H4 (cell line): Measurements from ENCODE around the gene PRPF6. TPM values are rescaled to one million over a fixed set of nuclear protein-coding genes. Genes with fewer than 3 reads are reported as not detected.

ENCODE experiments used
- DNase-seq: peaks from one replicate; pipeline ENCODE4 v3.0.0-alpha.2; 2015; ENCODE audit warnings: low spot score
- total RNA-seq: library from RNA; depleted of rRNA; stranded (reverse); fragments of >200 nt; shearing (Covaris generic); gene quantifications from 2 replicates; pipeline ENCODE4 v1.2.3, GENCODE V29; 2014

PRPF6 gene
- total RNA-seq, 1 experiment from 2014 or later = 36.5 TPM

DNA sequence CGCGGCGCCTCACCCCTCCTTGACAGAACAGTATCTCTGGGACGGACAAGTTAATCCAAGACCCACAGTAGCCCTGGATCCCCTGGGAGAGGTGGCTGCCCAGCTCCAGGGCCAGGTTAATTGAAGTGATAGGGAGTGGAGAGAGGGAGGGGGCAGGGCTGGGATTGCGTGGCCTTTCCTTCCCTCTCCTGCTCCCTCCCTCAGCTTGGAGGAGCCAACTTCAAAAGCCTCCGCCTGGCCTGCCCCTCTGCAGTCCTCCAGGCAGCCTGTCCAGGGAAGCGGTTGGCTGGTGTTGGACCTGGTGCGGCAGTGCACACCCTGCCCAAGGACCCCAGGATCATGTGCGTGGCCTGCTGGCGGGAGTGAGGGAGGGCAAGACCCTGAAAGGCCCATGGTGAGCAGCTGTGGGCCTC, 55.0 kb downstream of the PRPF6 start, which contains the start of gene C20orf204:
Gene C20orf204, plus strand, starts transcription at position 250 of the 413 bp plus-strand sequence. Its CDS starts 142 bp downstream, at position 392.
- DNase-seq = no peak

DNA sequence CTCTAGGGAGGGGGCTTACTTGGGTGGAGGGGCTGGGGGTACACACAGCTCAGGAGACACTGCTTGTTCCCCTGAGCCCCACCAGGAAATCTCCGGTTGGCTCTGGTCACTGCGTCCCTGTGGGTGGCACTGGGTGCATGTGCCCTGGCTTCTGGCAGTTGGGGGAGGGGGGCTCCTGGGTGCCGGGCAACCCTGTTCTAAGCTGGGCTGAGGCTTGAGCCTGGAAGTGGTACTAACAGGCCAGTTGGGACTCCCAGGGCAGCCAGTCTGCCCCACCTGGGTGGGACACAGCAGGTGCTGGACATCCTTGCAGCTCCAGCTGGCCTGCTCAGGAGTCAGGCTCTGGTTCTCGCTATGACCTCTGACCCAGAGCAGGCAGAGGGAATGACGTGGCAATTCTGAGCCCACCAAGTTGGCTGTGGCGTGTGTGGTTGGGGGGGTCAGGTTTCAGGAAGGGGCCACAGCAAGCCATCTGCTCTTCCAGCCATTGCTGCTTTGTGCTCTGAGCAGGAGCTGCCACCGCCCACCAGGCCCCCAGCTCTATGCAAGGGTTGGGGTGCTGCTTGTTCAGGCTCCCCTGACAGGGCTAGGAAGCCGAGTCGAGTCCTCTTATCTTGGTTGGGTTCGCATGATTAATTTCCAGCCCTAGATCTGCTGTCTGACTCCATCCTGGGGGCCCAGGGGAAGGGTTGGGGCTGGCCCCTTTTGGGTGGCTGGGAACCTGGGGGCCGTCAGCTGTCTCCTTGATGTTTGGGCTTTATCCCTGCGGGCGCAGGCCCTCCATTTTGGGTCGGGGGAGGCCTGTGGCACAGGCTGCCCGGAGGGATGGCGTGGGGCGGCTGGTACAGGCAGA, 55.6 kb downstream of the PRPF6 start:
- DNase-seq = no peak

DNA sequence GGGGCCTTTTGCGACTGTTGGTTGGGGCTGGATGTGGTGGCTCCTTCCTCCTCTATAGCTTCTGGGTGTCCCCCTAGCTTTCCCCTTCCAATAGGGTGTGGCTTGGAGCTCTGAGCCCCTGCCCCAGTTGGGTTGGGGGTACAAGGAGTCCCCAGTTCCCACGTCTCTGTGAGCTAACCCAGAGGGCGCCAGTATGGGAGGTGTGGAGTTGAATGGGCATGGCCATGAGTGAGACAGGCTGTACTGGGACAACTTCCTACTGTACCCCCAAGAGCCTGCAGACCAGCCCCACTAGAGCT, 56.2 kb downstream of the PRPF6 start:
- no peak for DNase-seq

DNA sequence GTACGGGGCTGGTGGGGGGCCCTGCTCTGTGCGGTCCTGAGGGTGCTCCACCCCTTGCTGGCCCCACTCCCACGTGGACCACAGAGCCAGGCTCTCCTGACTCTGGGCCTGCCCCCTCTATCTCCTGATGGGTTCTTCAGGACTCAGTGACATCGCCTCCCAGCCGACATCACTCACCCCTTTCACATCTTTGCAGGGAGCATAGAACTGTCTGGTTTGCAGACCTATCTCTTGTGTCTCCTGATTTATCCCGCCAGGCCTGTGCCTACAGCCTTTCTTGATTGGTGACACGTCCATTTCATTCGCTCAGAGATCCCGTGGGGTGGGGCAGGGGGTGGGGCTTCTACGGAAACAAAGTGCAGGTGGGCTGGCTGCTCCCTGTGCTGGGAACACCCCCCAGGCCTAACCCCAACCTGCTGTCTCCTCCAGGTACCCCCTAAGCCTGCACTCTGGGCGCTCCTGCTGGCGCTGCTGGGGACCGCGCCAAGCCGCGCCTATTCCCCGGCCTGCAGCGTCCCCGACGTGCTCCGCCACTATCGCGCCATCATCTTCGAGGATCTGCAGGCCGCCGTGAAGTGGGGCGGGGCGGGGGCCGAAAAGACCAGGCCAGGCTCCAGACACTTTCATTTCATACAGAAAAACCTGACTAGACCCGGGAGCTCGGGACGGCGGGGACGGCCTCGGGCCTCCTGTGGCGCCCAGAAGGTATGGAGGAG, 56.7 kb downstream of the PRPF6 start:
- no peak for DNase-seq

DNA sequence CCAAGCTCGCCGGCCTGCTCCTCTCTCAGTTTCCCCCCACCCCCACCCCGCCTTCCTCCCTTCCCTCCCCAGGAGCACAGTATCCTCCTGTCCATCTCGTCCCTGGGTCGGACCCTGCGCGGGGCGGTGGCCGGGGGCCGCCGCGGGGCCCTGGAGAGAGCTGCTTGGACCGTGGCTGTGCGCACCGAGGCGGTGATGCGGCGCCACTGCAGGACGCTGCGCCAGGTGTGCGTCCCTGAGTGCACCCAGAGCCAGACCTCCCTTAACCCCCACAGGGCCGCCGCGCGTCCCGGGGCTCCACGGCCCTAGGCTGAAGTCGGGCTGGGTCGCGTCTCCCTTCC, 57.3 kb downstream of the PRPF6 start:
- DNase-seq = no peak

DNA sequence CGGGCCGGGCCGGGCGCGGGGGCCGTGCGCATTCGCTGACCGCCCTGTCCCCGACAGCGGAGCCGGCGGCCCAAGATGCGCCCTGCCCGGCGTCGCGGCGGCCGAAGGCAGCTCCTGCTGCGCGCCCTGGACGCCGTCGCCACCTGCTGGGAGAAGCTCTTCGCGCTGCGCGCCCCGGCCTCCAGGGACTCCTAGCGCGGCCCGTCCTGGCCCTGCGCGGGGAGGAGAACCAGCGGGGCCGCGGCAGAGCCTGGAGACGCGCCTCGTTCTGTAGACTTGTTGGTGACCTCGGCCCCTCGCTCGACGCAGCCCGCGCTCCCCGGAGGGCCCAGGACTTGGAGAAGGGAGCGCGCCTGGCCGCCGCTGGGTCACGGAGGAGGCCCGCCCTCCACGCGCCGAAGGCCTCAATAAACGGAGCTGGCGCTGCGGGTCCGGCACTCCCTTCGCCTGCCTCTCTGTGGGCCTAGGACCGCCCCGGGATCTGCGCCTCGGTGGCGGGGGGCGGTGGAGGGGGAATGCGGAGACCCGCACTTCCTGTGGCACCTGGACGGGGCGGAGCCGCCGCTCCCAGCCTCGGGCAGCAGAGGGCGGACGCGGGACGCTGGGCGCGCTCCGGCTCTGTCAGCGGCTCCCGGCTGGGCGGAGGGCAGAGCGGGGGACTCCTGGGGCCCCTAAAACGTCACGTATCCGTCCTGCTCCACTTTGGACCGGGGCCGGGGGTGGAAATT, 57.8 kb downstream of the PRPF6 start:
- peak; percentile 52 for DNase-seq

DNA sequence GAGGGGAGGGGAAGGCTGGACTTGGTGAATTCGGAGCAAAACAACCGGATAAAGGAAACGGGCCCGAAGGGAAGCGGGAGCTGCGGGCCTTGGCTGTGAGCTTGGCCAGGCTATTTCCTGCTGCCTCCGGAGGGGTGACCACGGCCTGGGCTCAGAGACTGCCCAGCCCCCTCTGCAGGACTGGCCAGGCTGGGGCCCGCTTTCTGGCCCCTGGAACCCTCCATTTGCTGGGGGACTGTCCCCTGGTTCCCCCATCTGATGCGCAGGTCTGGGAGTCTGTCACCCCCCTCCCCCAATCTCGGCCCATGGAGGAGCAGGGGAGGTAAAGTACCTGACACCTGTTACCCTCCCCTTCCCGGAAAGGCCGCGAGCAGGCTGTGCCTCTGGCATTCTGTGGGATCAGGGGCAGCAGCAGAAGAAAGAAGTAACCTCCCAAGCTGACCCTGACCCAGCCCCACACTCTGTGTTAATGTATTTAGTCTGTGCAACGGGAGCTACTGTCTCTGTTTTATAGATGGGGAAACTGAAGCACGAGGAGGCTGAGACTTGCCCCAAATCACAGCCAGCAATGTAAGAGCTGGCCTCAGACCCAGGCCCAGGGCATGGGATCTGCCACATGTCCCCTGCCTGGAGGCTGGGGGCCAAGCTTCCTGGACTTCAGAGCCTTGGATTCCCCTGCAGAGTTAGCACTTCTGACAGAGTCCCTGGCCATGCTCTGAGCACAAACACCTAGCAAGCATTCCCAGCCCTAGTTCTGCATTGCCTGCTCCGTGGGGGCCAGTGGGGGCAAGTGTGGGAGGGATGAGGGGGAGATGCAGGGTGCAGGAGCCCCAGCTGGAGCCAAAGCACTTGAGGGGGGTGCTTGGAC, 58.6 kb downstream of the PRPF6 start:
- no peak for DNase-seq

DNA sequence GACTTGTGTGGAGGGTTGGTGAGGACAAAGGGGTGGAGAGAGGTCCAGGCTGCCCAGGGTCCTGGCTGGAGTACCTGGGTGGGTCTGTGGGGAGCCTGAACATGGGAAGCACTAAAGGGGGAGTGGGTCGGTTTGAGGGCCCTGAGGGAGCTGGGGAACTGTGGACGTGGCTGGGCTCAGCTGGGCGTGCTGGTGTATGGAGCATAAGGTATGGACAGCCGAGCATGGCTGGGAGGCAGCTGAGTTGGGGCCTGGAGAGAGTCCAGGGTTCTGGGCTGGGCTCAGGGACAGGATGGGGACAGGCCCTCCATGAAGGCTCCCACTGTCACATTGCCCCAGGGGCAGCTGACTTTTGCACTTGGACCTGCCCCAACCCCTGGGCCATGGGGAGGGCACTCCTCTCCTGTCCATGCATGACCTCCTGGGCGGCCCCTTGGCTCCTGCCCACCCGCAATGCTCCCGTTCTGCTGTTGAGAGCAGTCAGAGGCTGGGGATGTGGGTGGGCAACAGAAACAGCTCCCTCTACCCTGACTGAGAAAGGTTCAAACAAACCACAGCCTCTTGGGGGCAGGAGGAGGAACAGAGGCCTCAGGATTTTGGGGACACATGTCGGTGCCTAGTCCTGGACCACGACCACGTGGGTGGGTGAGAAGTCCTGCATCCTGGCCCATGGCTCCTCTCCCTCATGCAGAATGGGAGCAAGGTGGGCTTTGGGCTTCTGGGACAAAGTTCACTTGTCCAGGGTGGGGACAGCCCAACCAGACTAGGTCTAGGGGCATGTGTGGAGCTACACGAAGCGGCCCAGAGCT, 59.5 kb downstream of the PRPF6 start:
- DNase-seq = no peak

DNA sequence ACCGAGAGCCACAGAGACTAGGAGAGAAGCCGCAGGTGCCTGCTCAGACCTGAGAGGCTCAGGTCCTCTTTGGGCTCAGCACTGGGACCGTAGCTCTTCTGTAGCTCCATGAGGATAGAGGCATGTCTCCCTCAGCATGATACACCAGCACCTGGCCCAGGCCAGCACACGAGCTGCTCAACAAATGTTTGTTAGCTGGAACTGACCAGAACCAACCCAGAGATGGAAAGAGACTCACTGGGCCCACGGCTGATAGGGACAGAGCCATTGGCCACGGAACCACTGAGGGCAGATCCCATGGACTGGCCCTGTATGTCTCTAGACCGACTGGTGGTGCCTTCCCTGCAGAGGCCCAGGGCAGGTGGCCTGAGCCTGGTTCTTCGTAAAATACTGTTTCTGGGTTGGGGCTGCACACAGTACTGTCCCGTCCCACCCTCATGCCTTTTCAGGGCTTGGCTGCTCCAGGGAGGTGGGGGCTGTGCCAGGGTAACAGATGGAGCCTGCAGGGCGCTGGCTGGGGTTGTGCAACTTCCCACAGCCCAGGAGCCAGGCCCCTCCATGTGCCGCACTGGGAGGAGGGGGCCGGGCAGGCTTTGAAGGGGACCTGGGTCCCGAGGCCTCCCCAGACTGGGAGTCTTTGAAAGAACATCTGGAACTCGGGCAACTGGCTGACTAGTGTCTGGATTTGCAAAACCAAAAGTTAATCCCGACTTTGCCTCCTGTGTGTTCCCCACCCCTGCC, 60.3 kb downstream of the PRPF6 start:
- no peak for DNase-seq

DNA sequence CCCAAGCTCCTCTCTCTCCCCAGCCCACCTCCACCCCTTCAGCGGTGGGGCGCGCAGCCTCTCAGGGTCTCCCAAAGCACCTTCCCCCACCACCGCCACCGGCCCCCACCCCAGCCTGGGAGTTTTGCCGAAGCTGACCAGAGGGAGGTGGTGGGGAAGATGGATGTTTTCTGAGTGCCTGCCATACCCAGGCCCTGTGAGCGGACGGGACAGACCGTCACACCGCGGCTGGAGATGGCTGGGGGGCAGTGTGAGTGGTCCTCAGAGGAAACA, 60.8 kb downstream of the PRPF6 start:
- no peak for DNase-seq

DNA sequence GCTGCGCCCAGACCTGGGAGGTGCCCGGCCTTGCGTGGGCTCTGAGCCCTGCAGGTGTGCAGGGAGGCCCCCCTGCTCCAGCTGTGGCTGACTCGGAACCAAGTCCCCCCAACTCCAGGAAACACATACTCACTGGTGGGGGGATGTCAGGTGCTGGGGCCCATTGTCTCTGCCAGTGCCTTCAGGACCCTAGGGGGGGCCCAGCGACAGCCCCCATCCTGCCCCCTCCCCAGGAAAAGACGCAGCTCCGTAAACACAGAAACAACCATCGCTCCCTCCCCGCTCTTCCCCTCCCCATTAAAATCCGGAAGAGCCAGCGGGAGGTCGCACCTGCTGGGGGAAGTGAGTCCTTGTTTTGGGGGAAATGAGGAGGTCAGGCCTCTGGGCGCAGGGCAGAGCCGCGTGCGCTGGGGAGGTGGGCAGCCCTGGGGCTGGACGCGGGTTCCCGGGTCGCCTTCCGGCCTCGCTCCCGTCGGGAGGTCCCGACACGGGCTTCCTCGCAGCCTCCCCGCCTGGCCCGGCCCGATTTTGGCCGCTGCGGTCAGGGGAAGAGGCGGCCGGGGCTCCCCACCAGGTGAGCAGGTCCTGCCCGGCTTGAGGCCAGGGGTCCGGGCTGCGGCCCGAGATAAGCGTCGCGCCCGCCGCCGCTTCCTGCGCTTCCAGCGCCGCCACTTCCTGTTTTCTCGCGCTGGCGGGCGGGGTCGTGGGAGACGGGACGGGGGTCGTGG, 61.3 kb downstream of the PRPF6 start:
- no peak for DNase-seq

DNA sequence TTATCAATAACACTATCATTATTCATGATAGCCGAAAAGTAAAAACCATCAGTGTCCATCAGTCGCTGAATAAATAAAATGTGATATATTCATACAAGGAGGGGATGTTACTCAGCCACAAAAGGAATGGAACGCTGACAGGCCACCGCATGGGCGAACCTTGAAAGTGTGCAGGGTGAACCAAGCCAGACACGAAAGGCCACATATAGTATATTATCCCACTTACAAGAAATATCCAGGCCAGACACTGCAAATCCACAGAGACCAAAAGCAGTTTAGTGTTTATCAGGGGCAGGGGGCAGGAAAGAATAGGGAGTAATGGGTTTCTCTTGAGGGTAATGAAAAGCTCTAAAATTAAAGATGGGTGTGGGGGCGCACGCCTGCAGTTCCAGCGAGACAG, 62.8 kb downstream of the PRPF6 start:
- no peak for DNase-seq

DNA sequence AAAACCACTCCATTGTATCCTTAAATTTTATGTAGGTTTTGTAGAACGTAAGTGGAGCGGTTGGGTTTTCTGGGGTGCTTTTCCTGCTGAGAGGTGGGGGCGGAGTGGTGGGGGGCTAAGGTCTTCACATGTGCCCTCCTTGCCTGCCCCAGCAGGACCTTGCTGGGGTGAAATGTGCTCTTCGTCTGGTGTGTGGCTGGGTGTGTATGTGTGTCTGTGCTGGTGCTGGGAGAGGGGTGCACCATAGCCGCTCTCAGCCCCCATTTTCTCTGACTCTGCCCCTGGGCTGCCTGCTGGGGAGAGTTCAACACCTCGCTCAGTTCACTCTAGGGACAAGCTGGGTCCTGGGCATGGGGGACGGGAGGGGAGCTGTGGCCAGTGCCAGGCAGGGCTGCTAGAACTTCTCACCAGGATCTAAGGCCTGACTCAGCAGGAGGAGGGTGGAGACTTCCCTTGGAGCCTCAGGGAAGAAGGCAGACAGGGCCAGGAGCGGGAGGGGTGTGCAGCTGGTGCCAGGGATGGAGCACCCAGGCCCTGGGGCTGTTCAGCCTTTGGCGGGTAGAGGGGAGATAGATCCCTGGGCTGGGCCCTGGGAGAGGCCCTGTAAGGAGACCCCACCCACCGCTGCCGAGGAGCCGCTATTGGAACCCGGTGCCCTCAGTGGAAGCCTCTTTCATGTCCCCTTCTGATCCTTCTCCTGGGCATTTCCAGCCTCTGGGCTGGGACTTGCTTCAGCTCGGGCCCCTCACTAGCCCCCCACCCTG, 63.7 kb downstream of the PRPF6 start:
- peak; percentile 87 for DNase-seq

DNA sequence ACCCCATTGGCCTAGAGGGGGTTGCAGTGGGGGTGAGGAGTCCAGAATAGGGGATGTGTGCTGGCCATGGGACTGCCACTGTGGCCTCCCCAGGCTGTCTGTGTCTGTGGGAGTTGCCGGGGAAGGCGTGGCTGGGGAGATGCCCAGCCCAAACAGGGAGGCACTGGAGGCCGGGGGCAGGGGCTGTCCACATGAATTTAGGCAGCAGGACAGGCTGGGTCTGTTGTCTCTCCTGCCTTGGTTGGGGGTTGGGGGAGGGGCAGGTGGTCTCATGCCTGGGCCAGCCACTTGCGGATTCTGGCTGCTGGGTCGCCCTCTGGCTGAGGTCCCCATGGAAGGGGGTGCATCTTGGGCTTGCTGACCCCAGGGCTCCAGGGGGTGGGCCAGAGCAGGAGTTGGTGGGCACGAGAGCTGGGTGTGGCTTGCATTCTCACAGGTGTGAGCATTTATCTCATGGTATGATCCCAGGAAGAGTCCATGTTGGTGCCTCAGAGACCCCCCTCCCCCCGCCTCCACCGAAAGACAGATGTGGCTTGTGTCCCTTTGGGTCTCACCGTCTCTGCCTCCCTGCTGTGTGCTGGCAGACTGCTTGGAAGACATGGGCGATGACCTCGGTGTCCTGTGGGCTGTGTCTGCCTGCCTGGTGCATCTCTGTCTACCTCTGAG, 64.5 kb downstream of the PRPF6 start:
- DNase-seq = no peak

DNA sequence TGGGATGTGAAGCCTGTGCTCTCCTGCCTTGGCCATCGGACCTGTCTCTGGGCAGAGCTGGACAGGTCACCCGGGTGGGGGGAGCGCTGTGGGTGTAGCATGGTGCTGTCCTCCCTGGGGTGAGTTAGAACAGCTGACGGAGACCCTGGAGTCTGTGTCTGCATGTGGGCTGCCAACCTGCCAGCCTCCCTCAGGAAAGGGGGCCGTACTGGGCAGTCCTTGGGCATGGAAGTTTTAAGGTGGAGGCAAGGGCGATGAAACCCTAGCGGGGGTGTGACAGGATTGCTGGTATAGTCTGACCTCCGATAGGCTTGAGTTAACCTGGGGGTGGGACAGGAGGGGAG, 66.1 kb downstream of the PRPF6 start:
- no peak for DNase-seq

DNA sequence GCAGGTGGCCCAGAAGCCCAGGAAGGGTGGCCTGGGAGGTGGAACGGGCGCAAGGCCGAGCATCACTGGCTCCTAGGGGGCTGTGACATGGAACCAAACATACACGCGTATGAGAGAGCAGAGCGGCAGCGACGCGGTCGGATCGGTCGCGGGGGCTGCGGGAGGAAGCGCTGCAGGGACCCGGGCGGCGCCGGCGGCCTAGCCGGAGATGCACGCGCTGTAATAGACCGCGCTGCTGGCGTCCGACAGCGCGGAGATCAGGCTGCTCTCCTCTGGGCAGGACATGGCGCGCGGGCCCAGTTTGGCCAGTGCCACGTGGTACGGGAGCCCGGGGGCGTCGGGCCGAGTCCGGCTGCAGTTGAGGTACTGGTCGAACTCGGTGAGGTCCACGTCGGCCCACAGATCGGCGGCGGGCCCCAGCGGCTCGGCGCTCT, 67.1 kb downstream of the PRPF6 start:
- DNase-seq = no peak

DNA sequence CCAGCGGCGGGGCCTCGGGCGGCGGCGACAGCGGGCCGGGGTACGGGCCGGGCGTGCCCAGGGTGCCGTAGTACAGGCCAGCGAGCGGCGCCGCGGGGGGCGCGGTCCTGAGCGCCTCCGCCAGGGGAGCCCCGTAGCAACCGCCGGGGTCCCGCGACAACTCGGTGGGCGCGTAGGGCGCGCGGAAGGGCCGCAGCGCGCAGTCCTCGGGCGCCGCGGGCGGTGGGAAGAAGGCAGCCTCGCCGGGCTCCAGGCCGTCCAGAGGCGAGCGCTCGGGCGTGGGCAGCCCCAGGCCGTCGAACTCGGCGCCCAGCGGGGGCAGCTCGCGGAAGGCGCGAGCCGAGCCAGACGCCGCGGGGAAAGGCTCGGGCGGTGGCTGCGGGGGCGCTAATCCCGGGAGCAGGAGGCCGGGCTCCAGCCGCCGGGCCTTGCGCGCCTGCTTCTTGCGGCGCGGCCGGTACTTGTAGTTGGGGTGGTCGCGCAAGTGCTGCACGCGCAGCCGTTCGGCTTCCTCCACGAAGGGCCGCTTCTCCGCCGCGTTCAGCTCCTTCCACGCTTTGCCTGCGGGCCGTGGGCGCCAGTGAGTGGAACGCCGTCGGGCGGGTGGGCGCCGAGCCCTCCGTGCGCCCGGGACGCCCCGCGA, 67.6 kb downstream of the PRPF6 start:
- DNase-seq = no peak
